ENCODE results near the gene RNU6-1. TPM values are rescaled to one million over a fixed set of nuclear protein-coding genes. Genes with fewer than 3 reads are reported as not detected.

The RNU6-1 gene
- total and polyA plus RNA-seq, 2 experiments from 2014 or later: not detected

GRCh38 chr15:67863442-67863987, 23.7 kb upstream of the RNU6-1 start:
- Histone ChIP-seq H4K20me1 (ENCODE audit: insufficient read depth, poor library complexity, severe bottlenecking) (no peaks in the 10 kb centered on the region), H3K9me3 (ENCODE audit: low read depth) (no peaks in the 10 kb centered on the region), H3K4me3 (no peak overlapping the region), H3K4me2 (peak overlapping the region; percentile 79), H3K4me1 (ENCODE audit: insufficient read depth) (peaks cover 11% of the 10 kb centered on the region), H3K27ac (peak overlapping the region; percentile 80), H2AFZ (peak overlapping the region; percentile 85), H3K9me2 (replicated peaks; ENCODE audit: insufficient read depth) (no peaks in the 10 kb centered on the region), H3K79me2 (no peaks in the 10 kb centered on the region), H3K27me3 (no peaks in the 10 kb centered on the region), H3K36me3 (replicated peaks; ENCODE audit: insufficient read depth, low read depth) (no peaks in the 10 kb centered on the region)
- DNase-seq (ENCODE audit: low spot score): peak; percentile 92
- 5% methylated on average over 41 of the region's 41 CpGs for WGBS (ENCODE audit: low lambda C conversion rate, missing lambda C conversion rate)
- no peak for TF ChIP-seq EZH2phosphoT487 (IDR thresholded peaks at IDR 0.05; ENCODE audit: low read depth, severe bottlenecking, unreplicated experiment)
- TF ChIP-seq, protein P1, sequence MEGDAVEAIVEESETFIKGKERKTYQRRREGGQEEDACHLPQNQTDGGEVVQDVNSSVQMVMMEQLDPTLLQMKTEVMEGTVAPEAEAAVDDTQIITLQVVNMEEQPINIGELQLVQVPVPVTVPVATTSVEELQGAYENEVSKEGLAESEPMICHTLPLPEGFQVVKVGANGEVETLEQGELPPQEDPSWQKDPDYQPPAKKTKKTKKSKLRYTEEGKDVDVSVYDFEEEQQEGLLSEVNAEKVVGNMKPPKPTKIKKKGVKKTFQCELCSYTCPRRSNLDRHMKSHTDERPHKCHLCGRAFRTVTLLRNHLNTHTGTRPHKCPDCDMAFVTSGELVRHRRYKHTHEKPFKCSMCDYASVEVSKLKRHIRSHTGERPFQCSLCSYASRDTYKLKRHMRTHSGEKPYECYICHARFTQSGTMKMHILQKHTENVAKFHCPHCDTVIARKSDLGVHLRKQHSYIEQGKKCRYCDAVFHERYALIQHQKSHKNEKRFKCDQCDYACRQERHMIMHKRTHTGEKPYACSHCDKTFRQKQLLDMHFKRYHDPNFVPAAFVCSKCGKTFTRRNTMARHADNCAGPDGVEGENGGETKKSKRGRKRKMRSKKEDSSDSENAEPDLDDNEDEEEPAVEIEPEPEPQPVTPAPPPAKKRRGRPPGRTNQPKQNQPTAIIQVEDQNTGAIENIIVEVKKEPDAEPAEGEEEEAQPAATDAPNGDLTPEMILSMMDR (IDR thresholded peaks at IDR 0.05; ENCODE audit: poor library complexity): peak; percentile 97

- Histone ChIP-seq H3K4me1 (ENCODE audit: insufficient read depth) (peaks cover 11% of the 10 kb centered on the region), H3K79me2 (no peaks in the 10 kb centered on the region), H3K4me3 (no peak overlapping the region), H3K9me3 (ENCODE audit: low read depth) (no peaks in the 10 kb centered on the region), H3K27me3 (no peaks in the 10 kb centered on the region), H4K20me1 (ENCODE audit: insufficient read depth, poor library complexity, severe bottlenecking) (no peaks in the 10 kb centered on the region), H3K27ac (peak overlapping the region; percentile 56), H3K36me3 (replicated peaks; ENCODE audit: insufficient read depth, low read depth) (no peaks in the 10 kb centered on the region), H2AFZ (peak overlapping the region; percentile 85), H3K9me2 (replicated peaks; ENCODE audit: insufficient read depth) (no peaks in the 10 kb centered on the region), H3K4me2 (peak overlapping the region; percentile 79)
- no peak for DNase-seq (ENCODE audit: low spot score)
- WGBS (ENCODE audit: low lambda C conversion rate, missing lambda C conversion rate): 73% methylated on average over 16 of the region's 16 CpGs
- TF ChIP-seq EZH2 (IDR thresholded peaks at IDR 0.05; ENCODE audit: borderline replicate concordance) (no peak), EZH2phosphoT487 (IDR thresholded peaks at IDR 0.05; ENCODE audit: low read depth, severe bottlenecking, unreplicated experiment) (no peak)
- TF ChIP-seq, protein P1 (IDR thresholded peaks at IDR 0.05; ENCODE audit: poor library complexity): no peak
Observed at GRCh38 chr15:67862750-67863441, 23.1 kb upstream of the RNU6-1 start.

- TF ChIP-seq, protein P1 (IDR thresholded peaks at IDR 0.05; ENCODE audit: poor library complexity): no peak
- no peak for TF ChIP-seq EZH2 (IDR thresholded peaks at IDR 0.05; ENCODE audit: borderline replicate concordance)
- TF ChIP-seq EZH2phosphoT487 (IDR thresholded peaks at IDR 0.05; ENCODE audit: low read depth, severe bottlenecking, unreplicated experiment): no peak
- no peak overlapping the region for H3K4me3 ChIP-seq
- H4K20me1 ChIP-seq (ENCODE audit: insufficient read depth, poor library complexity, severe bottlenecking): no peaks in the 10 kb centered on the region
- H2AFZ ChIP-seq: no peak overlapping the region
- no peak overlapping the region for H3K4me2 ChIP-seq
- H3K9me2 ChIP-seq (replicated peaks; ENCODE audit: insufficient read depth): no peaks in the 10 kb centered on the region
- no peaks in the 10 kb centered on the region for H3K36me3 ChIP-seq (replicated peaks; ENCODE audit: insufficient read depth, low read depth)
- DNase-seq (ENCODE audit: low spot score): no peak
- H3K27me3 ChIP-seq: no peaks in the 10 kb centered on the region
- H3K4me1 ChIP-seq (ENCODE audit: insufficient read depth): peaks cover 11% of the 10 kb centered on the region
- no peaks in the 10 kb centered on the region for H3K9me3 ChIP-seq (ENCODE audit: low read depth)
- H3K79me2 ChIP-seq: no peaks in the 10 kb centered on the region
- no peak overlapping the region for H3K27ac ChIP-seq
- WGBS (ENCODE audit: low lambda C conversion rate, missing lambda C conversion rate): 82% methylated on average over 3 of the region's 3 CpGs
Observed at GRCh38 chr15:67861983-67862382, 22.1 kb upstream of the RNU6-1 start.
